ENCODE data around the gene CLEC17A.
"Not testable (repeated sequence)": the region's sequence is repeated elsewhere in the genome, so short reads cannot be mapped to it uniquely, and the experiment has no call there.

DNA sequence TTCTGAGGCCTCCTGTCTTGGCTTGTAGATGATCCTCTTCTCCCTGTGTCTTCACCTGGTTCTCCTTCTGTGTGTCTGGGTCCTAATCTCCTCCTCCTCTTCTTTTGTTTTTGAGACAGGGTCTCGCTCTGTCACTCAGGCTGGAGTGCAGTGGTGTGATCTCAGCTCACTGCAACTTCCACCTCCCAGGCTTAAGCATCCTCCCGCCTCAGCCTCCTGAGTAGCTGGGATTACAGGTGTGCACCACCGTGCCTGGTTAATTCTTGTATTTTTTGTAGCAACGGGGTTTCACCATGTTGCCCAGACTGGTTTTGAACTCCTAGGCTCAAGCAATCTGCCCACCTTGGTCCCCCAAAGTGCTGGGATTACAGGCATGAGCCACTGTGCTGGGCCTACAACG lies 29.4 kb downstream of the CLEC17A start:
- not testable (repeated sequence) for TF ChIP-seq CTCF (conservative IDR thresholded peaks at IDR 0.05; ENCODE audit: low read length); EZH2phosphoT487 (IDR thresholded peaks at IDR 0.05; ENCODE audit: borderline replicate concordance, low read depth, low read length)

Data from OCI-LY7 (cell line).